NCI-H2029 treated with DMSO at 0.1 percent for 48 hours (cell line): ENCODE data around the gene LEFTY2.
"Not testable (repeated sequence)": the region's sequence is repeated elsewhere in the genome, so short reads cannot be mapped to it uniquely, and the experiment has no call there.

Source experiments
- DNase-seq: peaks from one replicate; lab custom pipeline; 2025; lab: John Stamatoyannopoulos, UW

Gene LEFTY2

DNA sequence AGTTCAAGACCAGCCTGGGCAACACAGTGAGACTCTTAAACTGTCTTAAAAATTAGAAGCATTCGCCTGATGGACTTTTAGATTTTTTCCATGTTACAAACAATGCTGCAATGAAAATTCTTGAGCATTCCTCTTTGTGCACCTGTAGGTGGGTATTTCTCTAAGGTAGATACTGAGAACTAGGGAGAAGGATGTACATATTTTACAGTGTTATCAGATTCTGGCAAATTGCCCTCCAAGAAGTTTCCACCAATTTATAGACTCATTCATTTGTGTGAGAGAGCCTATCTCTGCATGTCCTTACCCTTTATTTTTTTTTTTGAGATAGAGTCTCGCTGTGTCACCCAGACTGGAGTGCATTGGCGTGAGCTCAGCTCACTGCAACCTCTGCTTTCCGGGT, 12.3 kb upstream of the LEFTY2 start:
- DNase-seq = no peak

DNA sequence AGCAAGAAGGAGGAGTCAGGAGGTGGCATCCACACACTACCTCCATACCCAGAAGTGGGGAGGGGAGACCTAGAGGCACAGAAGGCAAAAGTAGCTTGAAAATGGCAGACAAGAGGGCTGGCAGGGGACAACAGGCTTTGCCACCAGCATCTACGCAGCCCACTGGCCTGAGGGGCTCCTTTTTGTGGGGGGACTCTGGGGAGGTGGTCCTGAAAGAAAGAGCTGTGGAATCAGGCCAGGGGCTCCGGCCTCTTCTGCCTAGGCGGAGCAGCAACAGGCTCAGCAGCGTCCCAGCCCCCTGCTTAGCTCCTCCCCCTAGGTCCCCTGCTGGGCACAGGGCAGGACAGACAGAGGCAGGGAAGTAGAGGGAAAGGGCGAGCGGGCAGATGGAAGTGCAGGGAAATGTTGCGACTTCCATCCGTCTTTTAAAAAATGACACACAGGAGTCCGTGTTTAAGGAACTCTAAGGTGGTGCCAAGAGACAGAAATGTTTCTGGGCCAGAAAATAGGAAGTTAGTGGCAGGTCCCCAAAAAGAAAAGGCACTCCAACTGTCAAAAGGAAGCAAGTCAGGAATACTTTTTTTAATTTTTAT, 10.0 kb upstream of the LEFTY2 start:
- no peak for DNase-seq

DNA sequence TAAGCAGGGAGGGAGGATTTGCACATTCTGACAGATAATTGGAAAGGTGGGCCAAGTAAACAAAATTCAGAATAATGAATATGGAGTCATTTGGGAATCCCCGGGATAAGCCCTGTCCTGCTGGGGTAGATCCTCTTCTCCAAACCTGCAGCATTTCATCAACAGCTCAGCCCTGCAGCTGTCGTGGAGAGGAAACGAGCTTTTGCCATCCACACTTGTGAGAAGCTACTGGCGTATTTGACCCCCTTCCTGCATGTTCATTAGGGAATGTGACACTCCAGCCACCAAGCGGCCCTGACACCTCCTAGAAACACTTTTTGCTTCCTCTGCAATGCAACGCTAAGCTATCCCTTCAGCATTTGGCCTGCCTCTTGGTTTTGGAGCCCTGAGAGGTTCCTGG, 8.0 kb upstream of the LEFTY2 start:
- DNase-seq = no peak

DNA sequence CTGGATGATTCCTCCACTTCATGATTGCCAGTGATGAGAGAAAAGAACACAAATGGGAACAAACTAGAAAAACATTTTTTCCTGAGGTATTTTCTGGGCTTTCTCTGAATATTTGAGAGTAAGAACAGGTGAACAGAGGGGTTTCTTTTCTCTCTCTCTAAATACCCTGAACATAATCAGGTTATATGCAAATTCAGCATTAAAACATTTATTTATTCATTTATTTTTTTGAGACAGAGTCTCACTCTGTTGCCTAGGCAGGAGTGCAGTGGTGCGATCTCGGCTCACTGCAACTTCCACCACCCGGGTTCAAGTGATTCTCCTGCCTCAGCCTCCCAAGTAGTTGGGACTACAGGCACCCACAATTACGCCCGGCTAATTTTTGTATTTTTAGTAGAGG, 5.8 kb upstream of the LEFTY2 start:
- DNase-seq = no peak

DNA sequence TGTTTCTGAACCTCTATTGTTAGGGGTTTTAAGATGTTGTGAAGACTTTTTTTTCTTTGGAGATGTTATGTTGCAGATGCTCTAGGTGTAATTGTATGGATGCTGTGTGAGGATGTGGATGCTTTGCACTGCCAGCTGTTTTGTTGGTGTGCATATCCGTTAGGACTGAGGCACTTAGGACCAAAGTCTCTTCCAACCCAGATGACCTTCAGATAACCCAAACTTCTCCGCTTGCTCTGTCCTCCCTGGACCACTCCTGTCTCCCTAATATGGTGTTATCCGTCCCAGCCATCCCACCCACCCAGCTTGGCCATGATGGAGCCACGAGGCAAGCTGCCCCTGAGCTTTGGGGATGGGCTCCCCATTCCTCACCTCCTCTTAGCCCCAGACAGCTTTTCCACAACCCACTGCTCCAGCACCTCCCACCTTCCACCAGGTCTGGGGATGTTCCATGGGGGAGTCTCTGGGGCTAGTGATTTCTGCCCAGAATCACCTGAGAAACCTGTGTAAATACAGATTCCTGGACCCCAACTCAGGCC, 5.1 kb upstream of the LEFTY2 start:
- DNase-seq = no peak

DNA sequence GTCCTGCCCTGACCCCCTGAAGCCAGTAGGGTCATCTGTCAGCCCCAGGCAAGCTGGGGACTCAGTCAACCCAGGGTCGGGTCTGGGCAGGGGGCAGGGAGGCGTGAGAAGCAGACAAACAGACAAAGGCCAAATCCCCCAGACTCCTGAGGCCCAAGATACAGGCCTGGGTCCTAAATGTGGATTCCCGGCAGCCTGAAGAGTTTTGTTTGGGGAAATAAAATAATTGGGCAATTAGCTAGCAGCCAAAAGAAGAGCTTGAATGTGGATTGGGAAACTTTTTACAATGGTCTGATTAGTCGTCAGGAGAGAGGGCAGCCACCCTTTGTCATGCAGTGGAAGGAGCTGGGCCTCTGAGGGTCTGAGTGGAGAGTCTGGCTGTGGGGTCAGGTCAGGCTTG, 4.5 kb upstream of the LEFTY2 start:
- no peak for DNase-seq

DNA sequence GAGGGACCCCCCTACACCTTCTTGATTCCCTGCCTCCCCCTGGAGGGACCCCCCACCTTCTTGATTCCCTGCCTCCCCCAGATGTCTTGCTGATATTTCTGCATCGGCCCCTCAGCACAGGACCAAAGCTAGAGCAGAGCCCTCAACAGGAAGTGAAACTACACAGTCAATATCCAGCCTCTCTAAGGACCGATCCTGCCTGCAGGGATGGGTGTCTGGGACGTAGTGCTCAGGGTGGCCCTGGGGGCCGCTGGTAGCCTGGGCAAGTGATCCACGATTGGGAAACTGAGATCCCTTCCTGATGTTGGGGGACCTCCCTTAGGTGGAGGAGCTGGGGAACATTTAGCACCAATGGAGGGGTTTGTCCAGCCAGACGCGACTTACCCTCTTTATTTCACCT, 3.9 kb upstream of the LEFTY2 start:
- no peak for DNase-seq

DNA sequence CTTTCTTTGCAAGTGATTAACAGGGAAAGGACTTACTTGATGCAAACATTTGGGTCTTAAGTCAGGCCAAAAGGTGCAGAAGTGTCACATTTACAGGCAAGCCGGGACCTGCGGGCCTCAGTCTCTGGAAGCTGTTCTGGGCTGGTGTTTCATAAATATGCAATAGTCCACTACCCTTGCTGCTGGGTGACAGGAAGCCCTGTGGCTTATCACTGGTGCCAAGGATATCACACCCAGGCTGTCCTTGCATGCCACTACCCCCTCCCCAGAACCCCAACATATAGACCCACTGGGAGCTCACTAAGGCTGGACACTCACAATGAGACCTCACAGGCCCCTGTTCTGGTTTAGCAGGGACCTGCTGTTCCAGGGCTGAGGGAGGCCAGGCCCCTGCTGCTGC, 3.4 kb upstream of the LEFTY2 start:
- no peak for DNase-seq

DNA sequence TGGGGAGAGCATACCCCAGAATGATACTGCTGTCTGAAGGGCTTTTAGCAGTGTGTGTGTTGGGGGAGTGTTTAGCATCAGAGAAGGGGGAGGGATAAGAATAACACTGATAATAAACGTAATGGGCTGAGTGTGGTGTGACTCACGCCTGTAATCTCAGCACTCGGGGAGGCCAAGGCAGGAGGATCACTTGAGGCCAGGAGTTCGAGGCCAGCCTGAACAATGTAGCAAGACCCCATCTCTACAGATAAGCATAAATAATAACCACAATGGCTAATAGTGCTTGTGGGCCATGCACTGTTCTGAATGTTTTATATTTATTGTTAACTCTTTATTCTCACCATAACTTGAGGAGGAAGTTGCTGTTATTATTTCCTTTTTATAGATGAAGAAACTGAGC, 2.6 kb upstream of the LEFTY2 start:
- DNase-seq = no peak

DNA sequence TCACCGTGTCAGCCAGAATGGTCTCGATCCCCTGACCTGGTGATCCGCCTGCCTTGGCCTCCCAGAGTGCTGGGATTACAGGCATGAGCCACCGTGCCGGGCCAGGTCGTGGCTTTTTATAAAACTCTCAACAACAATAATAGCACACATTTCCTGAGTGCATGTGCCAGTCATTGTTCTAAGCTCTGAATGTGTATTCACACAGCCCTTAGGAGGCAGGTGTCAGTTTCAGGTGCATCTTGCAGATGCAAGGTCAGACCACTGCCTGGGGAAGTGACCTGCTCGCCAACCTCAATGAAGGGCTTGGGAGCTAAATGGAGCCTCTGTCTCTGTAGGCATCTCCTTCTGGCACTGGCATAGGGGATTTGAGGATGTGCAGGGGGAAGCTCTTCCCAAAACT, 1.6 kb upstream of the LEFTY2 start:
- no peak for DNase-seq

DNA sequence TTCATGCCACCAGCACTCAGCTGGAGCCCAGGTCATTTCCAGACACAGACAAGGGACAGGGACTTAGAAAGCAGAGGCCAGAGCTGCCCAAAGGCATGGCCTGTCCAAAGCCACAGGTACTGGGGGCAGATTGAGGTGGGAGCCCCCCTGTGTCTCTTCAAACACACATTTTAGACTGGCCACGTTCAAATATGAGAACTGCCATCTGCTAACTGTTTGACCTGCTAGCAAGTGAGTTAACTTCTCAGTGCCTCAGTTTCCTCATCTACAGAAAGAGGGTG, 862 bp upstream of the LEFTY2 start:
- DNase-seq = no peak

DNA sequence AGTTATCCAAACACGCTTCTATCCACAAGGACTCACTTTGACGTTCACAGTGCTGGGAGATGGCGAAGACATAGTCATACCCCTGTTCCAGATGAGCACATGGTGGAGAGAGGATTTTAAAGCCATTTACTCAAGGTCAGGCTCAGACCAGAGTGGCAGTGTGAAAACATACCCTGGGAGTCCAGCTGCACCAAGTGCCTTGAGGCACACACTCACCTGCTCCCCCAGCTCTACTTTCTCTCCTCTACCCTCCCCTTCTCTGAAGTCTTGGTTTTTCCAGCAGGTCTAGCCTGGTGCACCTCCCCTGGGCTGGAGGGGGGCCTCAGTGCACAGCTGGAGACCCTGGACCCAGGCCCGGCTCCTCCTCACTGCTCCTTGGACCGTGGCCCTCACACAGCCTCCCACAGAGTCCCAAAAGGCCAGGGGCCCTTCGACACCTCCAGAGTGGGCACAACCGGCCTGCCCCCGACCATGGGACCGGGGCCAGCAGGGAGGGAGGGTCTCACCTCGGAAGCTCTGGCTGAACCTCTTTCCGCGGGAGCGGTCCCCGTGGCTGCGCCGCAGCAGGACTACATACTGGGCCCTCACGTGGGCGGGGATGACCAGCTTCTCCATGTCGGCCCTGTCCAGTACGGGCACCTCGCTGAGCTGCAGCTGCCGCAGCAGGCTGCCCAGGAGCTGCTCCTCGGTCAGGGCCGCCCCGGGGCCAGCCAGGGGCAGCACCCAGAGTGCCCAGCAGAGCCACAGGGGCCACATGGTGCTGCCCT, 452 bp downstream of the LEFTY2 start:
- no peak for DNase-seq

DNA sequence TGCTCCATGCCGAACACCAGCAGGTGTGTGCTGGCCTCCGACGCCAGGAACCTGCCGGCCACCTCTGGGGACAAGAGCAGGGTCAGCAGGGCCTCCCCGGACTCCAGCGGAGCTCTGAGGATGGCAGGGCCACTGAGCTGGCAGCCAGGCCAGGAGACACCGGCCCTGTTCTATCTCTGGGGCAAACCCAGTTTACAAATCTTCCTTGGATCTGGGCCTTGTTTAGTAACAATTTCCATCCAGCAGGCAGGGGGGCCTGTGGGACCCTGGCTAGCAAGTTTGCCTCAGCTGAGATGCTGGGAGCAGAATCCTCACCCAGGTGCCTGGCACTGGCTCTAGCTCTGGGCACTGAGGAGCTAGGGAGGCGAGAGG, 1.1 kb downstream of the LEFTY2 start:
- not testable (repeated sequence) for DNase-seq

DNA sequence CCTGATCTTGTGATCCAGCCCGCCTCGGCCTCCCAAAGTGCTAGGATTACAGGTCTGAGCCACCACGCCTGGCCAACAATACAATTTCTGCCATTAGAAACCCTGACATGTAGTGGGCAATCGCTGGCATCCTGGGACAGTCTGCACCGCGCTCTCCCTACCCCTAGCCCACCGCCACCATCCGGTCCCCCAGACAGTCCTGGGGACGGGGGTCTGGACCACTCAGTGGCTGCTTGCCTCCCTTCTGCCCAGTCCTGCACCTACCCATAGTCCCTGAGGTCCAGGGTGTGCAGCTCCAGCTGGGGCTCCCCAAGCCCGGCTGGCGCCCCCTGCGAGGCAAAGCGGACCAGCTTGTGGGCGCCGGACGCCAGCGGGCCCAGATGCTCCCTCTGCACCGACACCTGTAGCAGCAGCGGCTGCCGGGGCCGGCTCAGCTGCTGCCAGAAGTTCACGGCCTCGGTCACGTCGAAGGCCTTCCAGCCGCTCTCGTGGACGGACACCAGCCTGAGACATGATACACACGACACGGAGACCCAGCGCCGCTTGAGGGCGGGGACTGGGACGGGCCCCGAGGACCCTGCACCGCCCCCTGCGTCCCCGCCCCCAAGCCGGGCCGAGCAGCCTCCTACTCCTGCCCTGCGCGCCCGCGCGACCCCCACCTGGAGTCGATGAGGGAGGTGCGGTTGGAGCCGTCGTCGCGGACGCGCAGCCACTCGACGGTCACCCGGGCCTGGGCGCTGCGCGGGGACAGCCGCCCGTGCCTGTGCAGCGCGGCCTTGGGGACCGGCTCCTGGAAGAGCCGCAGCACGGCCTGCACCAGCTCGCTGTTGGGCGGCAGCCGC, 1.7 kb downstream of the LEFTY2 start:
- not testable (repeated sequence) for DNase-seq

DNA sequence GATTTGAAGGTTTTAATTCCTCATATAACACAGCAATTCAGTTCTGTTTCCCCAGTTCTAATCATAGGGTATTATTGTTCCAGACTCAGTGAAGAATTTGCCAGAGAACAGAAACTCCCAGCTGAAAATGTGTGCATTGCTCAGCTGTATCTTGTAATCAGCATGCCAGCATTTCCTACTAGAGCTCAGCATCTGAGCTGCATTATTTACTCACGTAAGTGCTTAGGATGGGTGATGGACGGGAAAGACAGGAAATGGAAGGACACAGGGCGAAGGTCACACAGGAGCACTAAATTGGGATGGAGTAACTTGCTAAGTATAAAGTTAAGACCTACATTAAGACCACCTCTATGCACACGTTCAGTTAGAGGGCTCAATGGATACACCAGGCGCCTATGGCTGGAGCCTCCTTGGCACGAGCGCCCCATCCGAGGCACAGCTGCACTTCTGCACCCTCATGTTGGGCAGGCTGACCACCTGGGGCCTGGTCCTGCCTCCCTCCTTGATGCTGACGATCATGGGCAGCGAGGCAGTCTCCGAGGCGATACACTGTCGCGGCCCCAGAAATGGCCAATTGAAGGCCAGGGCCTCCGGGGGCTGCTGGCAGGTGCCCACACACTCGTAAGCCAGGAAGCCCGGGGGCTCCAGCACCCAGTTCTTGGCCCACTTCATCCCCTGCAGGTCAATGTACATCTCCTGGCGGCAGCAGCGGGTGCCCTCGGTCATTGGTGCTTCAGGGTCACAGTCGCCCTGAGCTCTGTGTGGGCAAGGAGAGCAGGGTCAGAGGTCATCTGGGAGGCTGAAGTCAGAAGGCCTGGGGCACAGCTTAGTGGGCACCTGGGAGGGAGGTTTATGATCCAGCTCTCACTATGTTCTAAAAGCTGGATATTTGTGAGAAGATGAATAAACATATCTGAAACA, 3.7 kb downstream of the LEFTY2 start:
- DNase-seq = no peak

DNA sequence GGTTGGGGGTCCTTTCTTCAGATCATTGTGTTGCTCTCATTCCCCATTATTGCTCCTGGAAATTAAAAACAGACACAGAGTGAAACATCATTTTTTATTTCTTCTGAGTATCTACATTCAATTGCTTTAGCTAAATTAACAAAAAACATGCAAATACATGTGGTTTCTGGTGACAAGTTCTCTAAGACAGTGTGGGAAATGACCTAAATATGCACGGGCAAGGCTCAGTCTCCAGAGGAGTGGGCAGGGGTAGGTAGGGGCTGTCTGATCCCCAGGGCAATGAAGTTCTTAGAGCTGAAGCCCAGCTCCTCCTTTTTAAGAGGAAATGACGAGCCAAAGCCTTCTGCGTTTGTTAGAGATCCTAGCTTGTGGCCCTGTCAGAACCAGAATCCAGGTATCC, 4.5 kb downstream of the LEFTY2 start:
- no peak for DNase-seq

DNA sequence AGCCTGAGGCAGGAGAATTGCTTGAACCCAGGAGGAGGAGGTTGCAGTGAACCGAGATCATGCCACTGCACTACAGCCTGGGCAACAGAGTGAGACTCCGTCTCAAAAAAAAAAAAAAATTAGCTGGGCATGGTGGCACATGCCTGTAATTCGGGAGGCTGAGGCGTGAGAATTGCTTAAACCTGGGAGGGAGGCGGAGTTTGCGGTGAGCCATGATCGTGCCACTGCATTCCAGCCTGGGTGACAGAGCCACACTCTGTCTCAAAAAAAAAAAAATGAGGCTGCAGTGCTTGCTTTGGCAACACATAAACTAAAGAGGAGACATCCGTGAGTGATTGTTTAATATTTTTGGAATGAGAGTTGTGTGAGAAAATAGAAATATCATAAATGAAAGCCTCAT, 4.9 kb downstream of the LEFTY2 start:
- not testable (repeated sequence) for DNase-seq

DNA sequence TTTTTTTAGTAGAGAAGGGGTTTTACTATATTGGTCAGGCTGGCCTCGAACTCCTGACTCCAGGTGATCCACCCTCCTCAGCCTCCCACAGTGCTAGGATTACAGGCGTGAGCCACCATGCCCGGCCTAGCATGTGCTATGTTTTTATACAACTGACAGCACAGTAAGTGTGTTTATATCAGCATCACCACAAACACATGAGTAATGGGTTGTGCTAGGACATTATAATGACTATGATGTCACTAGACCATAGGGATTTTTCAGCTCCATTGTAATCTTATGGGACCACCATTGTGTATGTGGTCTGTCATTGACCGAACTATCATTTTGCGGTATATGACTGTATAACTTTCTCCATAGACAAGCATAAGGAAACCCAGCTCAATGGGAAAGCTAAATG, 6.3 kb downstream of the LEFTY2 start:
- DNase-seq = no peak

DNA sequence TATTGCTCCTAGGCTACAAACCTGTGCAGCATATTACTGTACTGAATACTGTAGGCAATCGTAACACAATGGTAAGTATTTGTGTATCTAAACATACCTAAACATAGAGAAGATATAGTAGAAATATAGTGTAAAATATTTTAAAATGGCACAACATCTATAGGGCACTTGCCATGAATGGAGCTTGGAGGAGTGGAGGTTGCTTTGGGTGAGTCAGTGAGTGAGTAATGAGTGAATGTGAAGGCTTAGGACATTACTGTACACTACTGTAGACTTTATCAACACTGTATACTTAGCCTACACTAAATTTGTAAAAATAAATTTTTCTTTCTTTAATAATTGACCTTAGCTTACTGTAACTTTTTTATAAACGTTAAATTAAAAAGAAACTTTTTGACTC, 7.9 kb downstream of the LEFTY2 start:
- DNase-seq = no peak

DNA sequence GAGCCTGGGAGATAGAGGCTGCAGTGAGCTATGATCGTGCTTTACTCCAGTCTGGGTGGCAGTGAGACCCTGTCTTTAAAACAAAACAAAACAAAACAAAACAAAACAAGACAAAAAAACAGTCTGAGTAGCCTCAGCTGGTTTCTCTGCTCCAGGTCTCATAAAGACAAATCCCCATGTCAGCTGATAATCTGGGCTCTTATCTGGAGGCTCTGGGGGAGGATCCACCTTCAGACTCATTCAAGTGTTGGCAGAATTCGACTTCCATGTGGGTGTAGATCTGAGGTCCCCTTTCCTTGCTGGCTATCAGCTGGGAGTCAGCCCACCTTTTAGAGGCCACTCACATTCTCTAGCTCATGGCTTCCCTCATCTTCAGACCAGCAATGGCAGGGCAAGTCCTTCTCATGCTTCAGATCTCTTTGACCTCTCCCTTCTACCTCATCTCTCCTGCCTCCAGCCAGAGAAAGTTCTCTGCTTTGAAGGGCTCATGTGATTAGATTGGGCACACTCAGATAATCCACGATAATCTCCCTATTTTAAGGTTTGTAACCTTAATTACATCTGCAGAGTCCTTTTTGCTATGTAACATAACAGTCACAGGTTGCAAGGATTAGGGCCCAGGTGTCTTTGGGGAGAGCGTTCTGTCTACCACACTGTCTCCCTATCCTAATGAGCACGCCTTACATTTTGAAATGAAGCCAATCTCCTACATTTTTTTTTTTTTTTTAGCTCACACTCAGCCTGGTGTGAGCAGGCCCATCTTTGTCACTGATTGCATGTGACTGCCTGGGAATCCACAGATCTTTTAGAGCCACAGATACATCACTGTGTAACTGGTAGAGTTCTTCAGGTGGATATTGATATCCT, 9.5 kb downstream of the LEFTY2 start:
- no peak for DNase-seq

DNA sequence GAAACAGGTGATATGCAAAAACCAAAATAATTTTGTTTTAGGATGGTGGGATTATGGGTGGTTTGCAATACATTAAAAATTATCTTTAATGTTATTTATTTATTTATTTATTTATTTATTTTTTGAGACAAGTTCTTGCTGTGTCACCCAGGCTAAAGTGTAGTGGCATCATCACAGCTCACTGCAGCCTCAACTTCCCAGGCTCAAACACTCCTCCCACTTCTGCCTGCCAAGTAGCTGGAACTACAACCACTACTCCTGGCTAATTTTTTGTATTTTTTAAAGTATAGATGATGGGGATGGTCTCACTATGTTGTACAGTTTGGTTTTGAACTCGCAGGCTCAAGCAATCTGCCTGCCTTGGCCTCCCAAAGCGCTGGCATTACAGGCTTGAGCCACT, 10.5 kb downstream of the LEFTY2 start:
- no peak for DNase-seq
